Parathyroid adenoma (tissue), 2 donors: ENCODE data around the gene CDKN2AIP.

Experiments
- H2AFZ ChIP-seq: fragments of 300-600 bp; sonication (generic); one replicate; pipeline ENCODE4 v1.7.0; 2017; ENCODE audit warnings: antibody characterized with exemption, mild to moderate bottlenecking
- H3K27ac ChIP-seq: fragments of 300-600 bp; sonication (generic); one replicate; pipeline ENCODE4 v1.7.0; 2017
- H3K27me3 ChIP-seq: fragments of 300-600 bp; sonication (generic); one replicate; pipeline ENCODE4 v1.7.0; 2017; ENCODE audit warnings: low read length; ENCODE audit not compliant: control insufficient read depth, insufficient read depth
- H3K36me3 ChIP-seq: fragments of 300-600 bp; sonication (generic); one replicate; pipeline ENCODE4 v1.7.0; 2017; ENCODE audit warnings: low read length; ENCODE audit not compliant: control insufficient read depth, insufficient read depth
- H3K4me1 ChIP-seq: fragments of 300-600 bp; sonication (generic); one replicate; pipeline ENCODE4 v1.7.0; 2017; ENCODE audit warnings: control low read depth
- H3K4me2 ChIP-seq: fragments of 300-600 bp; sonication (generic); one replicate; pipeline ENCODE4 v1.7.0; 2017; ENCODE audit warnings: low read length
- H3K4me3 ChIP-seq: fragments of 300-600 bp; sonication (generic); one replicate; pipeline ENCODE4 v1.7.0; 2017; ENCODE audit warnings: low read depth, low read length
- H3K79me2 ChIP-seq: fragments of 300-600 bp; sonication (generic); one replicate; pipeline ENCODE4 v1.7.0; 2017; ENCODE audit warnings: control low read depth
- H3K9ac ChIP-seq: fragments of 300-600 bp; sonication (generic); one replicate; pipeline ENCODE4 v1.7.0; 2017; ENCODE audit warnings: mild to moderate bottlenecking
- H3K9me3 ChIP-seq: fragments of 300-600 bp; sonication (generic); one replicate; pipeline ENCODE4 v1.7.0; 2017; ENCODE audit warnings: low read length; ENCODE audit not compliant: control insufficient read depth
- CTCF ChIP-seq: fragments of 300-600 bp; sonication (generic); IDR thresholded peaks from one replicate; pipeline ENCODE4 v1.7.0; 2017; ENCODE audit warnings: antibody characterized with exemption, mild to moderate bottlenecking
- donor health status: primary hyperparathyroidism.

CDKN2AIP gene

DNA sequence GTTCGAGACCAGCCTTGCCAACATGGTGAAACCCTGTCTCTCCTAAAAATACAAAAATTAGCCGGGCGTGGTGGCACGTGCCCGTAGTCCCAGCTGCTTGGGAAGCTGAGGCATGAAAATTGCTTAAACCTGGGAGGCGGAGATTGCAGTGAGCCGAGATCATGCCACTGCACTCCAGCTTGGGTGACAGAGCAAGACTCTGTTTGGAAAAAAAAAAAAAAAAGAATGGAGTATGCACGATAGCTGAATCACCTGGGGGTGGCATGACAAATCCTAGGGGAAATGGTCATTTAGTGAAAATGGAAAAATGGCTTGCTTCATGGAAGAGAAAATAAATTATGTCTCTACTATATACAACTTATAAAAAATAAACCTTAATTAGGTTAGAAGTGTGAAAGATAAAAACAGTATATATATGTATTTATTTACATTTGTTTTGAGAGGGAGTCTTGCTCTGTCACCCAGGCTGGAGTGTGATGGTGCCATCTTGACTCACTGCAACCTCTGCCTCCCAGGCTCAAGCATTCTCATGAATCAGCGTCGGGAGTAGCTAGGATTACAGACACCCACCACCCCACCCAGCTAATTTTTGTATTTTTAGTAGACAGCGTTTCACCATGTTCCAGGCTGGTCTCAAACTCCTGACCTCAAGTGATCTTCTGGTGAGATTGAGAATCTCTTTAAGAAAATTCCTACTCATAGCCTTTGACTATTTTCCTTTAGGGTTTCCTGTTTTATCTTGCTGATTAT lies 41.1 kb downstream of the CDKN2AIP start:
- no peak overlapping the region for H3K4me3 ChIP-seq
- no peaks in the 10 kb centered on the region for H3K36me3 ChIP-seq
- no peaks in the 10 kb centered on the region for H3K9me3 ChIP-seq
- no peak overlapping the region for H3K4me2 ChIP-seq
- H3K27ac ChIP-seq, result no peak overlapping the region
- H3K9ac ChIP-seq, result no peak overlapping the region
- no peaks in the 10 kb centered on the region for H3K27me3 ChIP-seq
- TF ChIP-seq CTCF, result no peak
- H3K4me1 ChIP-seq, result no peaks in the 10 kb centered on the region
- no peaks in the 10 kb centered on the region for H3K79me2 ChIP-seq
- no peak overlapping the region for H2AFZ ChIP-seq

DNA sequence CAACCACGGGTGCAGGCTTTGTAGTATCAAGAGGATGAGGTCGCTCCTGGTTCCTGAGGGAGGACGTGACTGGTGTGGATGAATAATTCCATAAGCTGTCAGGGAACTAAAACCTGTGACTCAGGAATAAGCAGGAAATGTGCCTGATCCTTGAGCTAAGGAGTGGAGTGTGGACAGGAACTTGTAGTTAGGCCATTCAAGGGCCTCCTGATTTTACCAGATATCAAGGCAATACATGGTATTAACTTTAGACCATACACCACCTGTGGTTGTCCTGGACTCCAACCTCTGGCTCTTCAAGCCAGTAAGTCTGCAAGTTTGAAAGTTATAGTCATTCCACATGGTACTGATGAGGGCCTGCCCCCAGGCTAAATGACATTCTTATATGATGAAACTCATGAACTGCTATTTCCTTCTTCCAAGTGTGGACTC lies 48.4 kb downstream of the CDKN2AIP start:
- Histone ChIP-seq H2AFZ (no peak overlapping the region), H3K36me3 (no peaks in the 10 kb centered on the region), H3K4me1 (no peaks in the 10 kb centered on the region), H3K9me3 (no peaks in the 10 kb centered on the region), H3K4me3 (no peak overlapping the region), H3K27me3 (no peaks in the 10 kb centered on the region), H3K9ac (no peak overlapping the region), H3K79me2 (no peaks in the 10 kb centered on the region), H3K27ac (no peak overlapping the region), H3K4me2 (no peak overlapping the region)
- no peak for TF ChIP-seq CTCF

GRCh38 chr4:183493246-183493645 lies 48.8 kb downstream of the CDKN2AIP start:
- Histone ChIP-seq H3K9me3 (no peaks in the 10 kb centered on the region), H3K9ac (no peak overlapping the region), H3K27me3 (no peaks in the 10 kb centered on the region), H3K79me2 (no peaks in the 10 kb centered on the region), H2AFZ (no peak overlapping the region), H3K4me2 (no peak overlapping the region), H3K4me3 (no peak overlapping the region), H3K4me1 (no peaks in the 10 kb centered on the region), H3K27ac (no peak overlapping the region), H3K36me3 (no peaks in the 10 kb centered on the region)
- TF ChIP-seq CTCF, result no peak

DNA sequence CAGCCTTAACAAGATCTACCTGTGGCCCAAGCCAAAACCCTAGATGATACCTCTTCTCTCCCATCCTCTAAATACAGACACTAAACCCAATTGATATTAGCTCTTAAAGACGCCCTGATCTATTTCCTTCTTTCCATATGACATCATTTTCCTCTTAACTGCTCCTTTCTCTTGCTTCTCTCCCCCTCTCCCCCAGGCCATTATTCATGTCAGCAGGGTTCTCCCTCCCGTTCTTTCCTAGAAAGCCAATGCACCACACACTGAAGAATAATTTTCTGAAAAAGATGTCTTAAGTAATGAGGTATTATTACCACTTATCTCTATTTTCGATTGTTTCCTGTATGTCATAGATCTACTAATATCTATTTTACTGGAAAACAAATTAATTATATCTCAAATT lies 50.7 kb downstream of the CDKN2AIP start:
- no peak for TF ChIP-seq CTCF
- Histone ChIP-seq H2AFZ (no peak overlapping the region), H3K9ac (no peak overlapping the region), H3K27ac (no peak overlapping the region), H3K27me3 (no peaks in the 10 kb centered on the region), H3K4me1 (no peaks in the 10 kb centered on the region), H3K4me3 (no peak overlapping the region), H3K36me3 (no peaks in the 10 kb centered on the region), H3K4me2 (no peak overlapping the region), H3K79me2 (no peaks in the 10 kb centered on the region), H3K9me3 (no peaks in the 10 kb centered on the region)
